NCI-H2171 treated with DMSO at 0.1 percent for 48 hours (cell line): ENCODE results near the gene DUOXA2.
"Not testable (repeated sequence)": the region's sequence is repeated elsewhere in the genome, so short reads cannot be mapped to it uniquely, and the experiment has no call there.

Source experiments
- DNase-seq: peaks from one replicate; lab custom pipeline; 2025; lab: John Stamatoyannopoulos, UW

The DUOXA2 gene

DNA sequence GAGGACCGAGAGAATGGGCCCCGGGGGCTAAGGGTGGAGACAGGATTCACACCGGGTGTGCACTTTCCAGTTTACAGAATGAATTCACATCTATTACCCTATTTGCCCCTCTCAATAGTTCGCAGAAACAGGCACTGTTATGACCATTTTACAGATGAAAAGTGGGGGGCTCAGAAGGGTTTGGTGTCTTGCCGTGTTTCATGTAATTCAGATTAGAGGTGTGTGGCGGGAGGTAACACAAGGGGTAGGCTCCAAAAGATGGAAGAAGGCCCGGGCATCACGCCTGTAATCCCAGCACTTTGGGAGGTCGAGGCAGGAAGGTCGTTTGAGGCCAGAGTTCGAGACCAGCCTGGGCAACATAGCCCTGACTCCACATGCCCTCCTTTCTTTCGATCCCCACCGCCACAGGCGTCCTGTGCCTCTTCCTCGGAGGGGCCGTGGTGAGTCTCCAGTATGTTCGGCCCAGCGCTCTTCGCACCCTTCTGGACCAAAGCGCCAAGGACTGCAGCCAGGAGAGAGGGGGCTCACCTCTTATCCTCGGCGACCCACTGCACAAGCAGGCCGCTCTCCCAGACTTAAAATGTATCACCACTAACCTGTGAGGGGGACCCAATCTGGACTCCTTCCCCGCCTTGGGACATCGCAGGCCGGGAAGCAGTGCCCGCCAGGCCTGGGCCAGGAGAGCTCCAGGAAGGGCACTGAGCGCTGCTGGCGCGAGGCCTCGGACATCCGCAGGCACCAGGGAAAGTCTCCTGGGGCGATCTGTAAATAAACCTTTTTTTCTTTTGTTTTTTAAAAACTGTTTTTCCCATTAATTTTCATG lies 3.4 kb downstream of the DUOXA2 start:
- no peak for DNase-seq

DNA sequence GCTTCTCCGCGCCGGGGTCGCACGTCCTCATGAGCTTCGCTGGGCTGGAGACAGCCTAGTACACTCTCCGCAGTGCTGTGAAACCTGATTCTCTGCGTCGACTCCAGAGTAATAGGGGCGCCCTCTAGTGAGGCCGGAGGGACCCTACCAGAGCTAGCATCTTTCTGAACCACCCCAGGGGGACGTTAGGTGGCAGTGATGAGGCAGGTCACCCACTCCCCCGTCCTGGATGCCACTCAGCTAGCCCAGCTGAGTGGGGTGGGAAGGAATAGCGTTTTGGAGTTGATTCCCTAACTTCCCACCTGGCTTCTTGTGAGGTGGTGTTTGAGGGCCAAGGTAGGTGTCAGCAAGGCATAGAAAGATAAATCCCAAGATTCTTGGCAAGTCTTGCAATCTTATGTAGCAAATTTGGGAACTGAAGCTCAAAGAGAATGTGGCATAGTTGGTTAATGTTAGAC lies 4.0 kb downstream of the DUOXA2 start:
- DNase-seq = peak; percentile 97

GRCh38 chr15:45118996-45119395 lies 4.9 kb downstream of the DUOXA2 start:
- DNase-seq = no peak

- no peak for DNase-seq
Observed at GRCh38 chr15:45120081-45120972, 6.2 kb downstream of the DUOXA2 start.

GRCh38 chr15:45121020-45121419 lies 6.9 kb downstream of the DUOXA2 start:
- no peak for DNase-seq

DNA sequence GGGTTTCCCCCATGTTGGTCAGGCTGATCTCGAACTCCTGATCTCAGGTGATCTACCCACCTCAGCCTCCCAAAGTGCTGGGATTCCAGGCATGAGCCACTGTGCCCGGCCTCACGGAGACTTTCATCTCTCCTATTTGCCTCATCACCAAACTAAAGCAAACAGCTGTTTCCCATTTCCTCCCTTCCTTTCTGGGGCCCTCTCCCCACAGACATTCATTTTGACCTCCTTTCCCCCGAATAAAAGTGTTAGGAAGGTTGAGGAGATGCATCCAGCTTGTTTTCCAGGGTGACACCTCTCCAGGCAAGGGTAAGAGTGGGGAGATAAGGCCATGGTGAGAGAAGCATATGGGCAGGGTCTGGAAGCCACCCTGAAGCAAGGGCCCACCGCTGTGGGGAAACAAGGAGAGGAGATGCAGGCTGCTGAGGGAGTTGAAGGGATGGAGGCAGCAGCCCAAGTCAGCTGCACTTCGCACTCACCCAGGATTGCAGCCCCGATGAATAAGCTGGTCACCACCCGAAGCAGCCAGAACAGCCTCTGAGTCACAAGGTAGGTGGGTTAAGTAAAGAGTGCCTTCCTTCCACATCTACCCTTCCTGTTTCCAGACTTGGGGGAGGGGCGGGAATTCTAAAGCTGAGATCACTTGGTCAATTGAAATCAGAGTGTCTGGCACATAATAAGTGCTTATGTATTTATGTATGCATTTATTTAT lies 7.7 kb downstream of the DUOXA2 start:
- no peak for DNase-seq

- no peak for DNase-seq
Observed at GRCh38 chr15:45122719-45123118, 8.6 kb downstream of the DUOXA2 start.

DNA sequence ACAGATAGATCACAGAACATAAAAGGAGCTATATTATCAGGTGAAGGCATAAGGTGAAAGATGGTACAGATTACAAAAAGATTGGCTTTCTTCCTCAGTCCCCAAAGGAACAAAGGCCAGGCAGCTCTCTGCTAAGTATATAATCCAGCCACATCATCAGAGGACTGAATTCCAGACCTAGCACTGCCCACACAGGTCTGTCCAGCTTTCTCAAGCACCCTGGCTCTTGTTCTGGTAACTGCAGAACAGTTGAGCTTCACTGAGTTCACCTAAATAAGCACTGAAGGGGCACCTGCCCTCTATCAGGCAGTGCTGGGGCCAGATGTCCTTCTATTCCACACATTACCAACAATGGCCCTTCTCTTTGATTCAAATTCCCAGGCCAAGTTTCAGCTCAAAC lies 9.3 kb downstream of the DUOXA2 start:
- no peak for DNase-seq

- peak; percentile 52 for DNase-seq
Observed at GRCh38 chr15:45126535-45127158, 12.5 kb downstream of the DUOXA2 start.

DNA sequence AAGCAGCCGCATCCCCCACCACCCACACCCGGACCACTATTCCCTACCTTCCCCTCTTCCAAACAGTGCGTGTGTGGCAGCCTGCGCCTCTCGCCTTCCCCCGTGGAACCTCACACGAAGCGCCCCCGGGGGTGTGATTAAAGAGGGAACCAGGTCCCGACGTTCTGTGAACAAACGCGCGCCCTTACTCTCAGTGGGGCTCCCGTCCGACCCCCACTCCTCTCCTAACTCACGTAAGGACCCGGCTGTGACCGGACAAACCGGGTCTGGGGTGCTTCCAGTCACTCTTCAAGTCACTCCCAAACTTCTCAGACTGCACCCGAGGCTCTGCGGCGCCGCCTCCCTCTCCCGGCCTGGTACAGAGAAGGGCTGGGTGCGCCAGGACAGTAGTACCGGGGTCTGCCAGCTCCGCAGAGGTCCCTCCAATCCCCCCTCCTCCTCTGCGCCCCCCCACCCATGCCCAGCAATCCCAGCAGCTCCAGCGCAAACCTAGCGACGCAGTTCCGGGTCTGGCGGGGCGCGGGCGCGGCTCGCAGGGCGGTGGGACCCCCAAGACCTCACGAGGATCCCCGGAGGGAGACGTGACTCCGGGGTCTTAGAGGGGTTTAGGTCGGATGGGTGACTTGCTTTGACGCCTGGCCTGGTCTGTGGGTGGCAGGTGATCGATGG lies 15.0 kb downstream of the DUOXA2 start:
- no peak for DNase-seq

- no peak for DNase-seq
Observed at GRCh38 chr15:45129651-45130129, 15.6 kb downstream of the DUOXA2 start, which contains the start of the genes DUOX1 and DUOXA1. Gene DUOX1, plus strand, starts transcription at chr15:45129994. Its CDS starts 1,973 bp downstream, at chr15:45131967. Gene DUOXA1, minus strand, starts transcription at chr15:45129879. Its CDS starts 6,865 bp downstream, at chr15:45123014.

- no peak for DNase-seq
Observed at GRCh38 chr15:45130291-45131000, 16.3 kb downstream of the DUOXA2 start.

GRCh38 chr15:45131510-45131909 lies 17.4 kb downstream of the DUOXA2 start:
- no peak for DNase-seq

DNA sequence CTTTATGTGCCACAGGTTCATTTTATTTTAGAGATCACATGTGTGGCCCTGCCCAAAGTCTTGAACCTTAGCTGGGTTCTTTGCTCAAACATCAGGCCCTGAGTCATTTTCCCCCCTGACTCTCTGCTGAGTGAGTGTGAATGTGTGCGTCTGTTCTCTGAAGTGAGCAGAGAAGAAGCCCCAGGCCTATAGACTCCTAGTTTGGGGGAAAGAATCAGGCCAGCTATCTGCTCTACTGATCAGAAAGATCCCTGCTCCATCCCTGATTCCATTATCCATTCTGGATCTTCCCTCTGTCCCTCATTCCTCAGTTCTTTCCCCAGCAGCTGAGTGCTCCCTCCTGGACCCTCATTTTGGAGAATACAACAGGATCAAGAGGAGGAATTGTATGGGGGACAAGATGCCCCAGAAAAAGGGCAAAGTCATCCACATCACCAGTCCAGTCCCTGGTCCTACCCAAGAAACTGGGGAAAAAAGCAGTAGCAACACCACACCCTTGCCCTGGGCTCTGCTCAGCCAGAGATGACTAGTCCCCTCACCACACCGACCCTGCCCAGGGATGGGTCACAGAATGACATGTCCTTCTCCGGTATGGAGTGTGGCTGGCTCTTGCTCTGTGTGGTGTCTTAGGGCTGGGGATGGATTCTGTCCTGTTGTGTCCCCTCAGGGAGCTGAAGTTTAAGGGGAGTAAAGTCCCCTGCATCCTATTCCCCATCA lies 18.9 kb downstream of the DUOXA2 start:
- no peak for DNase-seq

- peak; percentile 80 for DNase-seq
Observed at GRCh38 chr15:45133561-45133920, 19.4 kb downstream of the DUOXA2 start.

DNA sequence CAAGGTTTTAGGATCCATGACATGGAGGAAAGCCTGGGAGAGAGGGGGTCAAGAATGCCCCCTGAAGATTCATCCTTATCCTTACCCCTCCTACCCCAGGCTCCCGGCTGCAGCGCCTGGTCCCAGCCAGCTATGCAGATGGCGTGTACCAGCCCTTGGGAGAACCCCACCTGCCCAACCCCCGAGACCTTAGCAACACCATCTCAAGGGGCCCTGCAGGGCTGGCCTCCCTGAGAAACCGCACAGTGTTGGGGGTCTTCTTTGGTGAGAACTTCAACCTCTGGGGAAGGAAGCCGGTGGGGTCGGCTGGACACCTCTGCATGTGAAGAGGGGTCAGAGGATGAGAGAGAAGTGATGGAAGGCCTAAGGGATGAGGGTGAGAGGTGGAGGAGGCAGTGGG lies 19.9 kb downstream of the DUOXA2 start:
- DNase-seq = no peak

- DNase-seq = no peak
Observed at GRCh38 chr15:45134682-45135604, 20.8 kb downstream of the DUOXA2 start.

GRCh38 chr15:45135705-45136377 lies 21.7 kb downstream of the DUOXA2 start:
- not testable (repeated sequence) for DNase-seq
